Hepatocyte (in vitro differentiated cells): Measurements from ENCODE around the gene PXMP2.

ENCODE experiments used
- EZH2 ChIP-seq: fragments of 200-600 bp; sonication (generic); IDR thresholded peaks from 2 replicates; pipeline ENCODE4 v1.6.1; 2016; ENCODE audit warnings: antibody characterized with exemption, mild to moderate bottlenecking, borderline replicate concordance
- TF ChIP-seq, protein P1 (sequence below): fragments of 200-600 bp; sonication (generic); IDR thresholded peaks from 2 replicates; pipeline ENCODE4 v1.5.1; 2016; ENCODE audit warnings: antibody characterized with exemption, mild to moderate bottlenecking; ENCODE audit not compliant: poor library complexity

GRCh38 chr12:132736378-132736777 lies 49.0 kb downstream of the PXMP2 start:
- TF ChIP-seq EZH2 = no peak
- TF ChIP-seq, protein P1, sequence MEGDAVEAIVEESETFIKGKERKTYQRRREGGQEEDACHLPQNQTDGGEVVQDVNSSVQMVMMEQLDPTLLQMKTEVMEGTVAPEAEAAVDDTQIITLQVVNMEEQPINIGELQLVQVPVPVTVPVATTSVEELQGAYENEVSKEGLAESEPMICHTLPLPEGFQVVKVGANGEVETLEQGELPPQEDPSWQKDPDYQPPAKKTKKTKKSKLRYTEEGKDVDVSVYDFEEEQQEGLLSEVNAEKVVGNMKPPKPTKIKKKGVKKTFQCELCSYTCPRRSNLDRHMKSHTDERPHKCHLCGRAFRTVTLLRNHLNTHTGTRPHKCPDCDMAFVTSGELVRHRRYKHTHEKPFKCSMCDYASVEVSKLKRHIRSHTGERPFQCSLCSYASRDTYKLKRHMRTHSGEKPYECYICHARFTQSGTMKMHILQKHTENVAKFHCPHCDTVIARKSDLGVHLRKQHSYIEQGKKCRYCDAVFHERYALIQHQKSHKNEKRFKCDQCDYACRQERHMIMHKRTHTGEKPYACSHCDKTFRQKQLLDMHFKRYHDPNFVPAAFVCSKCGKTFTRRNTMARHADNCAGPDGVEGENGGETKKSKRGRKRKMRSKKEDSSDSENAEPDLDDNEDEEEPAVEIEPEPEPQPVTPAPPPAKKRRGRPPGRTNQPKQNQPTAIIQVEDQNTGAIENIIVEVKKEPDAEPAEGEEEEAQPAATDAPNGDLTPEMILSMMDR = no peak
